Neural cell (in vitro differentiated cells): ENCODE results near the gene CMTM3.

ENCODE experiments used
- EP300 ChIP-seq: fragments of 450-650 bp; conservative IDR thresholded peaks from 2 replicates; pipeline ENCODE4 v1.6.1; 2014; ENCODE audit warnings: antibody characterized with exemption, mild to moderate bottlenecking, moderate library complexity; ENCODE audit not compliant: poor library complexity, severe bottlenecking
- EZH2 ChIP-seq: fragments of 200-600, 300-800 bp; shearing (Covaris generic), sonication (generic); IDR thresholded peaks from 2 replicates; pipeline ENCODE4 v1.6.1; 2014; ENCODE audit warnings: antibody characterized with exemption, low read length, borderline replicate concordance, mild to moderate bottlenecking; ENCODE audit not compliant: insufficient read depth, poor library complexity, severe bottlenecking
- POLR2AphosphoS5 ChIP-seq: IDR thresholded peaks from 2 replicates; pipeline ENCODE4 v1.6.1; 2012
- SMC3 ChIP-seq: fragments of 450-650 bp; conservative IDR thresholded peaks from 2 replicates; pipeline ENCODE4 v1.6.1; 2014; ENCODE audit warnings: antibody characterized with exemption, mild to moderate bottlenecking, moderate library complexity; ENCODE audit not compliant: poor library complexity
- TAF1 ChIP-seq: IDR thresholded peaks from 2 replicates; pipeline ENCODE4 v1.6.1; 2012; ENCODE audit warnings: low read depth
- TF ChIP-seq, protein P1 (sequence below): IDR thresholded peaks from 2 replicates; pipeline ENCODE4 v1.6.1; 2012; ENCODE audit warnings: borderline replicate concordance
- TF ChIP-seq, protein P2 (sequence below): fragments of 450-650 bp; IDR thresholded peaks from 2 replicates; pipeline ENCODE4 v1.5.1; 2014; ENCODE audit warnings: antibody characterized with exemption, mild to moderate bottlenecking, moderate library complexity; ENCODE audit not compliant: poor library complexity, severe bottlenecking

- TF ChIP-seq SMC3 (no peak), TAF1 (no peak), EP300 (no peak), EZH2 (no peak), POLR2AphosphoS5 (no peak)
- TF ChIP-seq, protein P1, sequence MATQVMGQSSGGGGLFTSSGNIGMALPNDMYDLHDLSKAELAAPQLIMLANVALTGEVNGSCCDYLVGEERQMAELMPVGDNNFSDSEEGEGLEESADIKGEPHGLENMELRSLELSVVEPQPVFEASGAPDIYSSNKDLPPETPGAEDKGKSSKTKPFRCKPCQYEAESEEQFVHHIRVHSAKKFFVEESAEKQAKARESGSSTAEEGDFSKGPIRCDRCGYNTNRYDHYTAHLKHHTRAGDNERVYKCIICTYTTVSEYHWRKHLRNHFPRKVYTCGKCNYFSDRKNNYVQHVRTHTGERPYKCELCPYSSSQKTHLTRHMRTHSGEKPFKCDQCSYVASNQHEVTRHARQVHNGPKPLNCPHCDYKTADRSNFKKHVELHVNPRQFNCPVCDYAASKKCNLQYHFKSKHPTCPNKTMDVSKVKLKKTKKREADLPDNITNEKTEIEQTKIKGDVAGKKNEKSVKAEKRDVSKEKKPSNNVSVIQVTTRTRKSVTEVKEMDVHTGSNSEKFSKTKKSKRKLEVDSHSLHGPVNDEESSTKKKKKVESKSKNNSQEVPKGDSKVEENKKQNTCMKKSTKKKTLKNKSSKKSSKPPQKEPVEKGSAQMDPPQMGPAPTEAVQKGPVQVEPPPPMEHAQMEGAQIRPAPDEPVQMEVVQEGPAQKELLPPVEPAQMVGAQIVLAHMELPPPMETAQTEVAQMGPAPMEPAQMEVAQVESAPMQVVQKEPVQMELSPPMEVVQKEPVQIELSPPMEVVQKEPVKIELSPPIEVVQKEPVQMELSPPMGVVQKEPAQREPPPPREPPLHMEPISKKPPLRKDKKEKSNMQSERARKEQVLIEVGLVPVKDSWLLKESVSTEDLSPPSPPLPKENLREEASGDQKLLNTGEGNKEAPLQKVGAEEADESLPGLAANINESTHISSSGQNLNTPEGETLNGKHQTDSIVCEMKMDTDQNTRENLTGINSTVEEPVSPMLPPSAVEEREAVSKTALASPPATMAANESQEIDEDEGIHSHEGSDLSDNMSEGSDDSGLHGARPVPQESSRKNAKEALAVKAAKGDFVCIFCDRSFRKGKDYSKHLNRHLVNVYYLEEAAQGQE, result no peak
- TF ChIP-seq, protein P2, sequence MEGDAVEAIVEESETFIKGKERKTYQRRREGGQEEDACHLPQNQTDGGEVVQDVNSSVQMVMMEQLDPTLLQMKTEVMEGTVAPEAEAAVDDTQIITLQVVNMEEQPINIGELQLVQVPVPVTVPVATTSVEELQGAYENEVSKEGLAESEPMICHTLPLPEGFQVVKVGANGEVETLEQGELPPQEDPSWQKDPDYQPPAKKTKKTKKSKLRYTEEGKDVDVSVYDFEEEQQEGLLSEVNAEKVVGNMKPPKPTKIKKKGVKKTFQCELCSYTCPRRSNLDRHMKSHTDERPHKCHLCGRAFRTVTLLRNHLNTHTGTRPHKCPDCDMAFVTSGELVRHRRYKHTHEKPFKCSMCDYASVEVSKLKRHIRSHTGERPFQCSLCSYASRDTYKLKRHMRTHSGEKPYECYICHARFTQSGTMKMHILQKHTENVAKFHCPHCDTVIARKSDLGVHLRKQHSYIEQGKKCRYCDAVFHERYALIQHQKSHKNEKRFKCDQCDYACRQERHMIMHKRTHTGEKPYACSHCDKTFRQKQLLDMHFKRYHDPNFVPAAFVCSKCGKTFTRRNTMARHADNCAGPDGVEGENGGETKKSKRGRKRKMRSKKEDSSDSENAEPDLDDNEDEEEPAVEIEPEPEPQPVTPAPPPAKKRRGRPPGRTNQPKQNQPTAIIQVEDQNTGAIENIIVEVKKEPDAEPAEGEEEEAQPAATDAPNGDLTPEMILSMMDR, result no peak
These were observed 31.7 kb downstream of the CMTM3 start for GRCh38 chr16:66636199-66636598.
